KMS-11 (cell line): ENCODE results near the gene MTURN.
"Not testable (repeated sequence)": the region's sequence is repeated elsewhere in the genome, so short reads cannot be mapped to it uniquely, and the experiment has no call there.

Source experiments
- H2AFZ ChIP-seq: fragments of 200-600 bp; sonication (generic); 2 replicates; pipeline ENCODE4 v1.6.1; 2016; ENCODE audit warnings: antibody characterized with exemption, mixed run types, low read depth
- H3K27ac ChIP-seq: fragments of 200-600 bp; sonication (generic); 2 replicates; pipeline ENCODE4 v1.6.1; 2016; ENCODE audit warnings: mild to moderate bottlenecking, mixed run types
- H3K27me3 ChIP-seq: fragments of 200-600 bp; sonication (generic); 2 replicates; pipeline ENCODE4 v1.6.1; 2017; ENCODE audit warnings: mild to moderate bottlenecking, low read depth, mixed run types, moderate library complexity; ENCODE audit not compliant: insufficient read depth
- H3K36me3 ChIP-seq: fragments of 200-600 bp; sonication (generic); 2 replicates; pipeline ENCODE4 v1.6.1; 2017; ENCODE audit warnings: mild to moderate bottlenecking, mixed run types; ENCODE audit not compliant: insufficient read depth
- H3K4me1 ChIP-seq: fragments of 200-600 bp; sonication (generic); 2 replicates; pipeline ENCODE4 v1.6.1; 2016; ENCODE audit warnings: mild to moderate bottlenecking, low read depth, mixed run types; ENCODE audit not compliant: poor library complexity, severe bottlenecking
- H3K4me2 ChIP-seq: fragments of 200-600 bp; sonication (generic); 2 replicates; pipeline ENCODE4 v1.7.0; 2016; ENCODE audit warnings: mild to moderate bottlenecking, mixed run types
- H3K4me3 ChIP-seq: fragments of 200-600 bp; sonication (generic); IDR thresholded peaks from 2 replicates; pipeline ENCODE4 v1.6.1; 2017; ENCODE audit warnings: low read depth, low read length, mixed read lengths; ENCODE audit not compliant: insufficient read depth
- H3K79me2 ChIP-seq: fragments of 200-600 bp; sonication (generic); 2 replicates; pipeline ENCODE4 v1.6.1; 2016; ENCODE audit warnings: low read depth, mixed run types; ENCODE audit not compliant: insufficient read depth
- H3K9ac ChIP-seq: fragments of 200-600 bp; sonication (generic); 2 replicates; pipeline ENCODE4 v1.6.1; 2016; ENCODE audit warnings: mild to moderate bottlenecking, mixed run types
- H4K20me1 ChIP-seq: fragments of 200-600 bp; sonication (generic); 2 replicates; pipeline ENCODE4 v1.6.1; 2016; ENCODE audit warnings: mild to moderate bottlenecking, mixed run types; ENCODE audit not compliant: insufficient read depth
- TF ChIP-seq, protein P1 (sequence below): fragments of 200-600 bp; sonication (generic); conservative IDR thresholded peaks from 2 replicates; pipeline ENCODE4 v1.6.1; 2017; ENCODE audit warnings: low read depth, mild to moderate bottlenecking, antibody characterized with exemption, low read length, moderate library complexity, mixed read lengths

The MTURN gene

GRCh38 chr7:30187513-30187912 lies 52.7 kb downstream of the MTURN start:
- Histone ChIP-seq H3K27ac (no peak overlapping the region), H3K4me3 (no peak overlapping the region), H3K4me2 (no peak overlapping the region), H3K79me2 (no peaks in the 10 kb centered on the region), H3K9ac (no peak overlapping the region), H3K36me3 (no peaks in the 10 kb centered on the region), H3K4me1 (no peaks in the 10 kb centered on the region), H2AFZ (no peak overlapping the region), H4K20me1 (no peaks in the 10 kb centered on the region), H3K27me3 (no peaks in the 10 kb centered on the region)
- TF ChIP-seq, protein P1, sequence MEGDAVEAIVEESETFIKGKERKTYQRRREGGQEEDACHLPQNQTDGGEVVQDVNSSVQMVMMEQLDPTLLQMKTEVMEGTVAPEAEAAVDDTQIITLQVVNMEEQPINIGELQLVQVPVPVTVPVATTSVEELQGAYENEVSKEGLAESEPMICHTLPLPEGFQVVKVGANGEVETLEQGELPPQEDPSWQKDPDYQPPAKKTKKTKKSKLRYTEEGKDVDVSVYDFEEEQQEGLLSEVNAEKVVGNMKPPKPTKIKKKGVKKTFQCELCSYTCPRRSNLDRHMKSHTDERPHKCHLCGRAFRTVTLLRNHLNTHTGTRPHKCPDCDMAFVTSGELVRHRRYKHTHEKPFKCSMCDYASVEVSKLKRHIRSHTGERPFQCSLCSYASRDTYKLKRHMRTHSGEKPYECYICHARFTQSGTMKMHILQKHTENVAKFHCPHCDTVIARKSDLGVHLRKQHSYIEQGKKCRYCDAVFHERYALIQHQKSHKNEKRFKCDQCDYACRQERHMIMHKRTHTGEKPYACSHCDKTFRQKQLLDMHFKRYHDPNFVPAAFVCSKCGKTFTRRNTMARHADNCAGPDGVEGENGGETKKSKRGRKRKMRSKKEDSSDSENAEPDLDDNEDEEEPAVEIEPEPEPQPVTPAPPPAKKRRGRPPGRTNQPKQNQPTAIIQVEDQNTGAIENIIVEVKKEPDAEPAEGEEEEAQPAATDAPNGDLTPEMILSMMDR, result no peak

- not testable (repeated sequence) for H3K27me3 ChIP-seq, H2AFZ ChIP-seq, H3K9ac ChIP-seq, H3K4me3 ChIP-seq, H3K4me2 ChIP-seq, H3K27ac ChIP-seq, H3K36me3 ChIP-seq, H3K4me1 ChIP-seq, H3K79me2 ChIP-seq, H4K20me1 ChIP-seq
These were observed 53.6 kb downstream of the MTURN start for GRCh38 chr7:30188381-30188780.

DNA sequence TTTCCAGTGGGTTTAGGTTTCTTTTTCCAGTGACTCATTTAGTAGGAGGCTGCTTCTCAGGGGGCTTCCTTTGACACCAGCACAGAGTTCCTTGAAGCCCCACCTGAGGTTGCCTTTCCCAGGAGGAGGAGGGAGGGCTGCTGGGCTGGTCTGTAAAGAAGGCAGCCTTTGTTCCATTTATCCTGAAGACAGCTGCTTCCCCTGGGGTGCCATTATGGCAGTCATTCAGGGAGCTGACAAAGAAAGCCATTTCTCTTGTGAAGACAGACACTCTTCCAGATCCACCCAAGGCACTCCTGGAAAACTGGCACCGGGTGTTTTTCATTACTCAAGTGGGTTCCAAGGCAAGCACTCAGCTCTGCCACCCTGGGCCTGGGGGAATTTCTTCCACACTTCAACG lies 54.0 kb downstream of the MTURN start:
- Histone ChIP-seq H4K20me1 (no peaks in the 10 kb centered on the region), H3K4me2 (no peak overlapping the region), H2AFZ (no peak overlapping the region), H3K79me2 (no peaks in the 10 kb centered on the region), H3K4me3 (no peak overlapping the region), H3K4me1 (no peaks in the 10 kb centered on the region), H3K27ac (no peak overlapping the region), H3K9ac (no peak overlapping the region), H3K27me3 (no peaks in the 10 kb centered on the region), H3K36me3 (no peaks in the 10 kb centered on the region)
- TF ChIP-seq, protein P1, result no peak

DNA sequence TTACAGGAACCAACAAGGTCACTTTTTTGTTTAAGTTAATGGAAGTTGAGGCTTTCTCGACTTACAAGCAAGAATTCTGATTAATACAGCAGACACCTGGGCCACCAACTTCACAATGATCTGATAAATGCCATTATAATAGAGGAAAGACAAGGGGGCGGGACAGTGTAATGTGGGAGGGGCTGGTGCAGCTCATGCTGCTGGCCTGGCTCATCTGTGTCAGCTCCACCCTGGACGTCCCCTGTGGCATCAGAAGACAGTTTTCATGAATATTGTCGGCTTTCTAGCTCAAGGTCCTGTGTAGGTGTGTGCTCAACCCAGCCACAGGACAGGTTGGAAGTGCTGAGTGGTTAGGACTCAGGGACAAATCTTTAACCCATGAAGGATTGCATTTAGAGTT lies 57.0 kb downstream of the MTURN start:
- no peak overlapping the region for H3K27ac ChIP-seq
- H2AFZ ChIP-seq, result no peak overlapping the region
- no peaks in the 10 kb centered on the region for H3K4me1 ChIP-seq
- no peak overlapping the region for H3K4me3 ChIP-seq
- no peaks in the 10 kb centered on the region for H3K79me2 ChIP-seq
- H3K9ac ChIP-seq, result no peak overlapping the region
- TF ChIP-seq, protein P1, result no peak
- no peaks in the 10 kb centered on the region for H4K20me1 ChIP-seq
- H3K4me2 ChIP-seq, result no peak overlapping the region
- no peaks in the 10 kb centered on the region for H3K36me3 ChIP-seq
- no peaks in the 10 kb centered on the region for H3K27me3 ChIP-seq

DNA sequence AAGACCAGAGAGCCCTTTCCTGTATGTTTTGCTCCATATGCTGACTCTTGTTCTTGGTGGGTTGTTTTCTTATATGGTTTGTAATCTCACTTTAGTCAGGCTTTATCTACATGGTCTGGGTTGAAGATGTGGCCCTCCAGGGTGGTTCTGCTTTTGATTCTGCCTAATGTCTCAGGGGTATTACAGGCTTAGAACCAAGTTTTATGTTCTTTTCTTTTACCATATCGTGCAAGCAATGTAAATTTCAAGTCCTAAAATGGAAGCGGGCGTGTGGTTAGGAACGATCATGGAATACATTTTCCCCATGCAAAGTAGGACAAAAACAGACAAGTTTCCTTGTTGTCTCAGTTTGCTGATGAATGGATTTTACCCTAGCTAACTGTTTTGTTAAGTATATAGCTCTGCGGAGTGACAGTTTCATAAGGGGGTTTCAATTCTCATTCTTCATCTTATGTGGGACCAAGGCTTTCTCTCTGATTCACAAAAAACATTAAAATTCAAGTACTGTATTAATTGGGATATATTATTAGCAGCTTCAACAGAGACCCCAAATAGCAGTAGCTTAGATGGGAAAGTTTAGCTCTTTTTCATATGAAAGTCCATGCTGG lies 58.7 kb downstream of the MTURN start:
- H3K79me2 ChIP-seq, result no peaks in the 10 kb centered on the region
- H4K20me1 ChIP-seq, result no peaks in the 10 kb centered on the region
- H3K27ac ChIP-seq, result no peak overlapping the region
- no peaks in the 10 kb centered on the region for H3K36me3 ChIP-seq
- TF ChIP-seq, protein P1, result no peak
- H3K9ac ChIP-seq, result no peak overlapping the region
- no peak overlapping the region for H3K4me2 ChIP-seq
- H3K4me3 ChIP-seq, result no peak overlapping the region
- no peak overlapping the region for H2AFZ ChIP-seq
- H3K27me3 ChIP-seq, result no peaks in the 10 kb centered on the region
- H3K4me1 ChIP-seq, result no peaks in the 10 kb centered on the region
